GM18498 (cell line): Measurements from ENCODE around the gene CD63.

Source experiments
- ATAC-seq: cut with Tn5 transposase; IDR thresholded peaks from one replicate; pipeline ENCODE4 v1.9.1; 2021; ENCODE audit warnings: mild to moderate bottlenecking, moderate library complexity; ENCODE audit not compliant: unreplicated experiment

Gene CD63

GRCh38 chr12:55707219-55707671 is 21.6 kb downstream of the CD63 start:
- ATAC-seq, result no peak

GRCh38 chr12:55706568-55707218 is 22.1 kb downstream of the CD63 start:
- no peak for ATAC-seq

- ATAC-seq, result no peak
Measured at GRCh38 chr12:55705782-55706402, 22.9 kb downstream of the CD63 start.

GRCh38 chr12:55704824-55705718 is 23.7 kb downstream of the CD63 start:
- no peak for ATAC-seq

- ATAC-seq, result no peak
Measured at GRCh38 chr12:55703901-55704761, 24.7 kb downstream of the CD63 start.

GRCh38 chr12:55703288-55703687 is 25.5 kb downstream of the CD63 start:
- ATAC-seq, result no peak

- no peak for ATAC-seq
Measured at GRCh38 chr12:55702861-55703260, 25.9 kb downstream of the CD63 start.

GRCh38 chr12:55700255-55701018 is 28.4 kb downstream of the CD63 start:
- no peak for ATAC-seq

GRCh38 chr12:55699471-55700055 is 29.2 kb downstream of the CD63 start:
- no peak for ATAC-seq

GRCh38 chr12:55698965-55699364 is 29.8 kb downstream of the CD63 start:
- no peak for ATAC-seq

GRCh38 chr12:55698241-55698955 is 30.4 kb downstream of the CD63 start:
- ATAC-seq, result no peak

- ATAC-seq, result no peak
Measured at GRCh38 chr12:55697686-55698085, 31.1 kb downstream of the CD63 start.

- ATAC-seq, result no peak
Measured at GRCh38 chr12:55696796-55697462, 31.9 kb downstream of the CD63 start.

- ATAC-seq, result no peak
Measured at GRCh38 chr12:55696141-55696540, 32.7 kb downstream of the CD63 start.

GRCh38 chr12:55695349-55695748 is 33.5 kb downstream of the CD63 start:
- no peak for ATAC-seq

GRCh38 chr12:55694651-55695050 is 34.2 kb downstream of the CD63 start:
- no peak for ATAC-seq

- no peak for ATAC-seq
Measured at GRCh38 chr12:55694188-55694515, 34.7 kb downstream of the CD63 start.

- ATAC-seq, result no peak
Measured at GRCh38 chr12:55693323-55694187, 35.3 kb downstream of the CD63 start.
